Gastrocnemius medialis (tissue), 4 donors: ENCODE results near the gene LZTR1.

Experiments
- POLR2A ChIP-seq, 2 donors: fragments of 450-650 bp; IDR thresholded peaks; one replicate each; pipeline ENCODE4 v1.6.1; 2017; ENCODE audit warnings: antibody characterized with exemption in 2 of 2, mild to moderate bottlenecking in 2 of 2, moderate library complexity in 2 of 2
- TF ChIP-seq, protein P1 (sequence below), 5 experiments: fragments of 450-650 bp in 3 of 5; fragments of 200-600 bp in 2 of 5; sonication (generic) in 2 of 5; IDR thresholded peaks in 4 of 5; conservative IDR thresholded peaks in 1 of 5; 1 replicate in 4 of 5; 2 replicates in 1 of 5; pipeline ENCODE4 v1.5.1; 2016 to 2019; ENCODE audit warnings: antibody characterized with exemption in 5 of 5, mild to moderate bottlenecking in 3 of 5, moderate library complexity in 3 of 5

DNA sequence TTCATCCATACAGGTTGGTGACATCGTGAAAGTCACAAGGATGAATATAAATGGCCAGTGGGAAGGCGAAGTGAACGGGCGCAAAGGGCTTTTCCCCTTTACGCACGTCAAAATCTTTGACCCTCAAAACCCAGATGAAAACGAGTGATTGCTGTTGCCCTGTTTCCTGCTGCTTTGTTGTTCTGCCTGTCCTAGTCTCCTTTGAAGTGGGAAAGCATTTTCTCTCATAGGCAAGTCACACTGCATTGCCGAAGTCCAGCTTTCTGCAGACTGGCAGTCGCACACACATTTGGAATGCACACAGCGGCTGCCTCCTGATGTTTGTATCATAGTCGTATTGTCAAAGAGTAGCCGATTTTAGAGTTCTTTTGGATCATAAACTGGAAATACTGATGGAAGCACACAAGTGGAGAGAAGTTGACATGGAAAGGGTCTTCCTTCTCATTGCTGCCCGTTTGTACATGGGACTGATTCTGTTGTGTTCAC, 32.4 kb upstream of the LZTR1 start:
- TF ChIP-seq, protein P1, sequence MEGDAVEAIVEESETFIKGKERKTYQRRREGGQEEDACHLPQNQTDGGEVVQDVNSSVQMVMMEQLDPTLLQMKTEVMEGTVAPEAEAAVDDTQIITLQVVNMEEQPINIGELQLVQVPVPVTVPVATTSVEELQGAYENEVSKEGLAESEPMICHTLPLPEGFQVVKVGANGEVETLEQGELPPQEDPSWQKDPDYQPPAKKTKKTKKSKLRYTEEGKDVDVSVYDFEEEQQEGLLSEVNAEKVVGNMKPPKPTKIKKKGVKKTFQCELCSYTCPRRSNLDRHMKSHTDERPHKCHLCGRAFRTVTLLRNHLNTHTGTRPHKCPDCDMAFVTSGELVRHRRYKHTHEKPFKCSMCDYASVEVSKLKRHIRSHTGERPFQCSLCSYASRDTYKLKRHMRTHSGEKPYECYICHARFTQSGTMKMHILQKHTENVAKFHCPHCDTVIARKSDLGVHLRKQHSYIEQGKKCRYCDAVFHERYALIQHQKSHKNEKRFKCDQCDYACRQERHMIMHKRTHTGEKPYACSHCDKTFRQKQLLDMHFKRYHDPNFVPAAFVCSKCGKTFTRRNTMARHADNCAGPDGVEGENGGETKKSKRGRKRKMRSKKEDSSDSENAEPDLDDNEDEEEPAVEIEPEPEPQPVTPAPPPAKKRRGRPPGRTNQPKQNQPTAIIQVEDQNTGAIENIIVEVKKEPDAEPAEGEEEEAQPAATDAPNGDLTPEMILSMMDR (IDR thresholded peaks at IDR 0.05 in 4 of 5, conservative IDR thresholded peaks at IDR 0.05 in 1 of 5) = no peak
- TF ChIP-seq POLR2A (IDR thresholded peaks at IDR 0.05) = no peak
